ENCODE results near the gene RAD51B. TPM values are rescaled to one million over a fixed set of nuclear protein-coding genes. Genes with fewer than 3 reads are reported as not detected.

The RAD51B gene
- total RNA-seq, 1 experiment from 2014 or later = 20.0 TPM

GRCh38 chr14:67820428-67820971, 921 bp downstream of the RAD51B start:
- ChIA-PET CTCF (no interaction called here), RAD21 (ENCODE audit: low non-redundant PET in 1 of 2, low total read pairs in 2 of 2, uncharacterized antibody in 2 of 2, unreplicated experiment in 2 of 2) (no interaction called here), POLR2A (no interaction called here)
- peak overlapping the region; percentile 79 for H3K9ac ChIP-seq (ENCODE audit: low read length)
- H3K4me2 ChIP-seq (ENCODE audit: low read length) = peak overlapping the region; percentile 92
- 0 out of 2 replicates have a peak overlapping the region, but pooled peaks have one; percentile 6 for H3K27ac ChIP-seq (ENCODE audit: low read depth, low read length)
- H3K4me3 ChIP-seq (replicated peaks in 1 of 2; ENCODE audit: low read depth in 1 of 2, low read length in 2 of 2) = peak overlapping the region; percentile 80 to 93
- no peaks in the 10 kb centered on the region for H3K9me3 ChIP-seq (ENCODE audit: control insufficient read depth in 1 of 2, insufficient read depth in 1 of 2, low read depth in 1 of 2, low read length in 2 of 2)
- BruUV-seq (replicated peaks) = no TSS peak
- intact Hi-C loops (cut with micrococcal nuclease) = no loop called here
- TF ChIP-seq ZNF274 (IDR thresholded peaks at IDR 0.05; ENCODE audit: low read depth, low read length) = no peak
- TF ChIP-seq CEBPB (IDR thresholded peaks at IDR 0.05; ENCODE audit: low read depth) = no peak
- no peak for TF ChIP-seq EZH2 (IDR thresholded peaks at IDR 0.05)
- TF ChIP-seq MAX (IDR thresholded peaks at IDR 0.05) = peak; percentile 40
- peaks cover 5 to 20% of the 10 kb centered on the region in 2 experiments; a peak in 3 of 4 replicates for H3K4me1 ChIP-seq (ENCODE audit: control insufficient read depth in 1 of 2, insufficient read depth in 2 of 2, low read length in 2 of 2)
- peaks cover 8% of the 10 kb centered on the region; the same call in 1 of the 2 replicates for H3K79me2 ChIP-seq (ENCODE audit: insufficient read depth, low read length)
- H3K27me3 ChIP-seq (ENCODE audit: insufficient read depth, low read length) = no peaks in the 10 kb centered on the region
- H2AFZ ChIP-seq (ENCODE audit: low read depth, low read length, poor library complexity, severe bottlenecking) = peak overlapping the region; percentile 88
- no peaks in the 10 kb centered on the region for H3K9me2 ChIP-seq (ENCODE audit: insufficient read depth)
- no peaks in the 10 kb centered on the region for H4K20me1 ChIP-seq (ENCODE audit: insufficient read depth)
- DNase-seq (ENCODE audit: low read depth, low spot score) (no peak), ATAC-seq (no peak)
- H3K36me3 ChIP-seq (ENCODE audit: control insufficient read depth in 1 of 2, insufficient read depth in 2 of 2, low read length in 2 of 2) = peaks cover 0 to 1% of the 10 kb centered on the region in 2 experiments; a peak in 1 of 4 replicates

GRCh38 chr14:67821121-67821520, 1.5 kb downstream of the RAD51B start:
- POLR2A ChIA-PET = no interaction called here
- Histone ChIP-seq H2AFZ (ENCODE audit: low read depth, low read length, poor library complexity, severe bottlenecking) (no peak overlapping the region), H3K36me3 (ENCODE audit: control insufficient read depth in 1 of 2, insufficient read depth in 2 of 2, low read length in 2 of 2) (peaks cover 0 to 2% of the 10 kb centered on the region in 2 experiments; a peak in 1 of 4 replicates), H3K9ac (ENCODE audit: low read length) (no peak overlapping the region), H3K4me1 (ENCODE audit: control insufficient read depth in 1 of 2, insufficient read depth in 2 of 2, low read length in 2 of 2) (peaks cover 4 to 16% of the 10 kb centered on the region in 2 experiments; a peak in 3 of 4 replicates), H3K27ac (ENCODE audit: low read depth, low read length) (no peak overlapping the region), H3K79me2 (ENCODE audit: insufficient read depth, low read length) (0 out of 2 replicates have a peak, but pooled peaks cover 2% of the 10 kb centered on the region), H4K20me1 (ENCODE audit: insufficient read depth) (no peaks in the 10 kb centered on the region), H3K4me3 (replicated peaks in 1 of 2; ENCODE audit: low read depth in 1 of 2, low read length in 2 of 2) (peak overlapping the region in 1 of 2 experiments; percentile 80; a peak in 1 of 4 replicates), H3K4me2 (ENCODE audit: low read length) (peak overlapping the region; percentile 92), H3K9me2 (ENCODE audit: insufficient read depth) (no peaks in the 10 kb centered on the region), H3K27me3 (ENCODE audit: insufficient read depth, low read length) (no peaks in the 10 kb centered on the region), H3K9me3 (ENCODE audit: control insufficient read depth in 1 of 2, insufficient read depth in 1 of 2, low read depth in 1 of 2, low read length in 2 of 2) (no peaks in the 10 kb centered on the region)
- RAD21 ChIA-PET (ENCODE audit: low non-redundant PET in 1 of 2, low total read pairs in 2 of 2, uncharacterized antibody in 2 of 2, unreplicated experiment in 2 of 2) = no interaction called here
- DNase-seq (ENCODE audit: low read depth, low spot score) (no peak), ATAC-seq (no peak)
- CTCF ChIA-PET = no interaction called here
- no TSS peak for BruUV-seq (replicated peaks)
- intact Hi-C loops (cut with micrococcal nuclease) = no loop called here
- no peak for TF ChIP-seq RAD21 (IDR thresholded peaks at IDR 0.05; ENCODE audit: low read depth)
- TF ChIP-seq JUND (IDR thresholded peaks at IDR 0.05) = no peak
- no peak for TF ChIP-seq ATF3 (IDR thresholded peaks at IDR 0.05)
- no peak for TF ChIP-seq SIN3A (IDR thresholded peaks at IDR 0.05; ENCODE audit: low read depth)
- no peak for TF ChIP-seq POLR2A (IDR thresholded peaks at IDR 0.05; ENCODE audit: borderline replicate concordance, extremely low read depth, insufficient read depth, insufficient read length)
- no peak for TF ChIP-seq POLR2AphosphoS5 (IDR thresholded peaks at IDR 0.05; ENCODE audit: low read depth, low read length)
- no peak for TF ChIP-seq EZH2phosphoT487 (IDR thresholded peaks at IDR 0.05; ENCODE audit: borderline replicate concordance)
- no peak for TF ChIP-seq ZFX (IDR thresholded peaks at IDR 0.05)
- no peak for TF ChIP-seq MAX (IDR thresholded peaks at IDR 0.05)
- TF ChIP-seq EZH2 (IDR thresholded peaks at IDR 0.05) = no peak
- no peak for TF ChIP-seq FOSL1 (IDR thresholded peaks at IDR 0.05; ENCODE audit: low read depth)
- TF ChIP-seq CEBPB (IDR thresholded peaks at IDR 0.05; ENCODE audit: low read depth) = no peak
- no peak for TF ChIP-seq CBX3 (IDR thresholded peaks at IDR 0.05; ENCODE audit: low read depth)
- no peak for TF ChIP-seq ELF1 (IDR thresholded peaks at IDR 0.05; ENCODE audit: borderline replicate concordance, low read depth)
- no peak for TF ChIP-seq SRF (IDR thresholded peaks at IDR 0.05; ENCODE audit: low read depth)
- no peak for TF ChIP-seq TCF7L2 (IDR thresholded peaks at IDR 0.05; ENCODE audit: borderline replicate concordance, extremely low read depth, insufficient read depth, insufficient read length)
- no peak for TF ChIP-seq CTCF (IDR thresholded peaks at IDR 0.05 in 2 of 3, conservative IDR thresholded peaks at IDR 0.05 in 1 of 3; ENCODE audit: borderline replicate concordance in 1 of 3, insufficient read depth in 1 of 3, low read depth in 2 of 3, low read length in 2 of 3)

Measured in HCT116 (cell line).